Measurements from ENCODE around the gene TMEM108.

Gene TMEM108

DNA sequence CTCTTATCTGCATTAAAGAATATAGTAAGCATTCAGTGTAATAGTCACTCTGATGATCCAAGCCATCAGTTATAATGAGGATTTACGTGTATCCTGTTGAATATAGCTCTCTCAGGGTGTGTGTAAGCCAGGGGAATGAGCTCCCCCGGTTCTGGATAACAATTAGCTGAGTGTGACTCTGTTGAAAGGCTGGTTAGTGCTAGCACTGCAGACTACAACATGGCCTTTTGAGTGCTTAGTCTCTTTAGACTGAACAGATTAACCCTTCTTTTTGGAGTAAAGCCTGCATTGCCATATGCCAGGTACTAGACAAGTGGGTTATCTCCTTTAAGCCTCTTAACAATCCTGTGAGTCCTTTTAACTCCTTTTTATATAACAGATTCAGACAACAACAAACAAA lies 119.5 kb downstream of the TMEM108 start:
- ChIA-PET CTCF (no interaction called here), POLR2A (no interaction called here)
- no peaks in the 10 kb centered on the region for H3K36me3 ChIP-seq (ENCODE audit: control insufficient read depth in 2 of 2, insufficient read depth in 1 of 2, low read length in 2 of 2)
- no peak overlapping the region for H3K4me3 ChIP-seq (ENCODE audit: low read depth, low read length)
- H3K4me1 ChIP-seq (ENCODE audit: control insufficient read depth, insufficient read depth, low read length), result no peaks in the 10 kb centered on the region
- H3K27ac ChIP-seq (ENCODE audit: extremely low read depth, low read depth, low read length), result no peak overlapping the region
- no peaks in the 10 kb centered on the region for H3K9me3 ChIP-seq (ENCODE audit: control insufficient read depth, insufficient read depth, low read depth, low read length)
- TF ChIP-seq, protein P1, sequence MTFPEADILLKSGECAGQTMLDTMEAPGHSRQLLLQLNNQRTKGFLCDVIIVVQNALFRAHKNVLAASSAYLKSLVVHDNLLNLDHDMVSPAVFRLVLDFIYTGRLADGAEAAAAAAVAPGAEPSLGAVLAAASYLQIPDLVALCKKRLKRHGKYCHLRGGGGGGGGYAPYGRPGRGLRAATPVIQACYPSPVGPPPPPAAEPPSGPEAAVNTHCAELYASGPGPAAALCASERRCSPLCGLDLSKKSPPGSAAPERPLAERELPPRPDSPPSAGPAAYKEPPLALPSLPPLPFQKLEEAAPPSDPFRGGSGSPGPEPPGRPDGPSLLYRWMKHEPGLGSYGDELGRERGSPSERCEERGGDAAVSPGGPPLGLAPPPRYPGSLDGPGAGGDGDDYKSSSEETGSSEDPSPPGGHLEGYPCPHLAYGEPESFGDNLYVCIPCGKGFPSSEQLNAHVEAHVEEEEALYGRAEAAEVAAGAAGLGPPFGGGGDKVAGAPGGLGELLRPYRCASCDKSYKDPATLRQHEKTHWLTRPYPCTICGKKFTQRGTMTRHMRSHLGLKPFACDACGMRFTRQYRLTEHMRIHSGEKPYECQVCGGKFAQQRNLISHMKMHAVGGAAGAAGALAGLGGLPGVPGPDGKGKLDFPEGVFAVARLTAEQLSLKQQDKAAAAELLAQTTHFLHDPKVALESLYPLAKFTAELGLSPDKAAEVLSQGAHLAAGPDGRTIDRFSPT (tag by site-specific recombination; IDR thresholded peaks at IDR 0.05), result no peak
- no peak for TF ChIP-seq SCRT2 (tag by site-specific recombination; IDR thresholded peaks at IDR 0.05)
- no peak for TF ChIP-seq ZBTB7A (tag by site-specific recombination; IDR thresholded peaks at IDR 0.05; ENCODE audit: low read depth)
- no peak for TF ChIP-seq SETDB1 (IDR thresholded peaks at IDR 0.05; ENCODE audit: insufficient read length, low read length)
- no peak for TF ChIP-seq KLF8 (tag by site-specific recombination; IDR thresholded peaks at IDR 0.05)

- ChIA-PET POLR2A (no interaction called here), CTCF (no interaction called here)
- H3K27ac ChIP-seq (ENCODE audit: extremely low read depth, low read depth, low read length), result no peak overlapping the region
- no peak overlapping the region for H3K4me3 ChIP-seq (ENCODE audit: low read depth, low read length)
- TF ChIP-seq, protein P2, sequence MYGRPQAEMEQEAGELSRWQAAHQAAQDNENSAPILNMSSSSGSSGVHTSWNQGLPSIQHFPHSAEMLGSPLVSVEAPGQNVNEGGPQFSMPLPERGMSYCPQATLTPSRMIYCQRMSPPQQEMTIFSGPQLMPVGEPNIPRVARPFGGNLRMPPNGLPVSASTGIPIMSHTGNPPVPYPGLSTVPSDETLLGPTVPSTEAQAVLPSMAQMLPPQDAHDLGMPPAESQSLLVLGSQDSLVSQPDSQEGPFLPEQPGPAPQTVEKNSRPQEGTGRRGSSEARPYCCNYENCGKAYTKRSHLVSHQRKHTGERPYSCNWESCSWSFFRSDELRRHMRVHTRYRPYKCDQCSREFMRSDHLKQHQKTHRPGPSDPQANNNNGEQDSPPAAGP (tag by site-specific recombination; IDR thresholded peaks at IDR 0.05), result no peak
- TF ChIP-seq MZF1 (tag by site-specific recombination; IDR thresholded peaks at IDR 0.05; ENCODE audit: borderline replicate concordance) (no peak), ZNF174 (tag by site-specific recombination; IDR thresholded peaks at IDR 0.05) (no peak)
- H3K4me1 ChIP-seq (ENCODE audit: control insufficient read depth, insufficient read depth, low read length), result no peaks in the 10 kb centered on the region
- no peaks in the 10 kb centered on the region for H3K36me3 ChIP-seq (ENCODE audit: control insufficient read depth in 2 of 2, insufficient read depth in 1 of 2, low read length in 2 of 2)
- no peaks in the 10 kb centered on the region for H3K9me3 ChIP-seq (ENCODE audit: control insufficient read depth, insufficient read depth, low read depth, low read length)
Measured at GRCh38 chr3:133158686-133159085, 120.5 kb downstream of the TMEM108 start.

- Histone ChIP-seq H3K4me3 (ENCODE audit: low read depth, low read length) (no peak overlapping the region), H3K27ac (ENCODE audit: extremely low read depth, low read depth, low read length) (no peak overlapping the region), H3K36me3 (ENCODE audit: control insufficient read depth in 2 of 2, insufficient read depth in 1 of 2, low read length in 2 of 2) (no peaks in the 10 kb centered on the region), H3K4me1 (ENCODE audit: control insufficient read depth, insufficient read depth, low read length) (no peaks in the 10 kb centered on the region), H3K9me3 (ENCODE audit: control insufficient read depth, insufficient read depth, low read depth, low read length) (no peaks in the 10 kb centered on the region)
- ChIA-PET POLR2A (no interaction called here), CTCF (no interaction called here)
- no peak for TF ChIP-seq ZBTB11 (tag by site-specific recombination; conservative IDR thresholded peaks at IDR 0.05; ENCODE audit: low read depth)
- TF ChIP-seq ZBTB48 (tag by site-specific recombination; IDR thresholded peaks at IDR 0.05), result no peak
- TF ChIP-seq ZSCAN18 (tag by site-specific recombination; IDR thresholded peaks at IDR 0.05), result no peak
- TF ChIP-seq TSHZ1 (tag by site-specific recombination; IDR thresholded peaks at IDR 0.05; ENCODE audit: borderline replicate concordance), result no peak
- no peak for TF ChIP-seq ZNF302 (tag by site-specific recombination; IDR thresholded peaks at IDR 0.05; ENCODE audit: low read depth)
- TF ChIP-seq ZNF785 (tag by site-specific recombination; IDR thresholded peaks at IDR 0.05), result no peak
- no peak for TF ChIP-seq SALL2 (tag by site-specific recombination; IDR thresholded peaks at IDR 0.05; ENCODE audit: borderline replicate concordance)
- no peak for TF ChIP-seq ZNF521 (tag by site-specific recombination; IDR thresholded peaks at IDR 0.05)
- TF ChIP-seq ZNF544 (tag by site-specific recombination; IDR thresholded peaks at IDR 0.05), result no peak
- TF ChIP-seq ZNF133 (tag by site-specific recombination; IDR thresholded peaks at IDR 0.05), result no peak
Measured at GRCh38 chr3:133159498-133160475, 121.6 kb downstream of the TMEM108 start.

Measured in HEK293 (cell line).